Myocyte (in vitro differentiated cells): ENCODE data around the gene OSBP. TPM values are rescaled to one million over a fixed set of nuclear protein-coding genes. Genes with fewer than 3 reads are reported as not detected.

ENCODE experiments used
- DNase-seq: peaks from one replicate; pipeline ENCODE4 v3.0.0-alpha.2; 2012; ENCODE audit warnings: low read depth
- total RNA-seq: library from RNA; depleted of rRNA; stranded (reverse); fragments of >200 nt; gene quantifications from 2 replicates; pipeline ENCODE4 v1.2.3, GENCODE V29; 2014

The OSBP gene
- total RNA-seq, 1 donor from 2014 or later = 28.1 TPM

- DNase-seq = no peak
Measured at GRCh38 chr11:59610289-59610688, 5.3 kb downstream of the OSBP start.

GRCh38 chr11:59607703-59608454 lies 7.7 kb downstream of the OSBP start:
- no peak for DNase-seq

GRCh38 chr11:59602432-59602831 lies 13.1 kb downstream of the OSBP start:
- no peak for DNase-seq

GRCh38 chr11:59601788-59602187 lies 13.8 kb downstream of the OSBP start:
- no peak for DNase-seq

- DNase-seq = no peak
Measured at GRCh38 chr11:59600636-59601035, 14.9 kb downstream of the OSBP start.

- no peak for DNase-seq
Measured at GRCh38 chr11:59600234-59600633, 15.3 kb downstream of the OSBP start.

- no peak for DNase-seq
Measured at GRCh38 chr11:59598961-59599360, 16.6 kb downstream of the OSBP start.

GRCh38 chr11:59584294-59584693 lies 31.3 kb downstream of the OSBP start:
- no peak for DNase-seq

GRCh38 chr11:59582006-59582405 lies 33.6 kb downstream of the OSBP start:
- no peak for DNase-seq

GRCh38 chr11:59578369-59578768 lies 37.2 kb downstream of the OSBP start:
- DNase-seq = no peak

- DNase-seq = no peak
Measured at GRCh38 chr11:59575505-59575904, 40.1 kb downstream of the OSBP start.

- no peak for DNase-seq
Measured at GRCh38 chr11:59574932-59575502, 40.6 kb downstream of the OSBP start.

- DNase-seq = peak; percentile 40
Measured at GRCh38 chr11:59574467-59574866, 41.1 kb downstream of the OSBP start.

- peak; percentile 56 for DNase-seq
Measured at GRCh38 chr11:59573216-59573615, 42.4 kb downstream of the OSBP start.

GRCh38 chr11:59572091-59572490 lies 43.5 kb downstream of the OSBP start:
- DNase-seq = no peak

- no peak for DNase-seq
Measured at GRCh38 chr11:59562292-59562691, 53.3 kb downstream of the OSBP start.

- peak; percentile 91 for DNase-seq
Measured at GRCh38 chr11:59560702-59561473, 54.7 kb downstream of the OSBP start.

GRCh38 chr11:59560290-59560701 lies 55.3 kb downstream of the OSBP start:
- DNase-seq = peak; percentile 63

- no peak for DNase-seq
Measured at GRCh38 chr11:59559886-59560285, 55.7 kb downstream of the OSBP start.

GRCh38 chr11:59558270-59558643 lies 57.3 kb downstream of the OSBP start:
- DNase-seq = no peak

- no peak for DNase-seq
Measured at GRCh38 chr11:59556917-59557348, 58.6 kb downstream of the OSBP start.
